GM19240 (cell line): Measurements from ENCODE around the gene SCCPDH.
"Not testable (repeated sequence)": the region's sequence is repeated elsewhere in the genome, so short reads cannot be mapped to it uniquely, and the experiment has no call there.

ENCODE experiments used
- DNase-seq: peaks from one replicate; pipeline ENCODE4 v3.0.0; 2011; ENCODE audit warnings: low spot score; ENCODE audit not compliant: insufficient read length

Gene SCCPDH

GRCh38 chr1:246703581-246703980, 20.6 kb upstream of the SCCPDH start:
- DNase-seq = no peak

DNA sequence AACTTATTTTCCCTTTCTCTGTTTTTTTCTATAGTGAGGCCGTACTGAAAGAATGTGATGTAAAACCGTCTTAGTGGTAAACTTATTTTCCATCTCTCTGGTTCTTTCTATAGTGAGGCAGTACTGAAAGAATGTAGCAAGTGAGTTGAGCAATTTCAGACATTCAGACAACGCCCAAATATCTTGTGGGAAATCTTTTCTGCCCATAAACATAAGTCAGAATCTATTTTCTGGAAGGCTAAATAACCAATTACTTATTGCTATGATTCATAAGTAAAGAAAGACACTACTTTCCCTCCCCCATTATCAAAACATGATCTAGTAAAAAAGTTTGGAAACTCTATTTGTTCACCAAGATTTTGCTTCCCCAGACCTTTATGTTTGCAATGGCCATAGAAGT, 18.8 kb upstream of the SCCPDH start:
- no peak for DNase-seq

GRCh38 chr1:246708166-246708565, 16.0 kb upstream of the SCCPDH start:
- no peak for DNase-seq

DNA sequence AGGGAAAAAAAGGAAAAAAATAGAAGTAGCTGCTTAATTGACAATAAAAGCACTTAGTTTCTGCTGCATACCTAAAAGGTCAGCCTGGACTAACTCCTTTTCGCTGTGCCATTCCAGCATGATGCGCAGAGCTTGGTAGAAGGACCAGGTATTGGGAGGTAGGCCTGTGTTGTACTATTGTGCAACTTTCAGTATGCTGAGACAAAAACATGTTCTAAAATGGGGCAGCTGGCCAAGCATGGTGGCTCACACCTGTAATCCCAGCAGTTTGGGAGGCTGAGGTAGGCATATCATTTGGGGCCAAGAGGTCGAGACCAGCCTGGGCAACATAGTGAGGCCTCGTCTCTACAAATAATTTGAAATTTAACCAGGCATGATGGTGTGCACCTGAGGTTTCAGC, 15.0 kb upstream of the SCCPDH start:
- DNase-seq = no peak

GRCh38 chr1:246709835-246710234, 14.4 kb upstream of the SCCPDH start:
- no peak for DNase-seq

- no peak for DNase-seq
Observed at GRCh38 chr1:246711548-246712003, 12.6 kb upstream of the SCCPDH start.

GRCh38 chr1:246712428-246712827, 11.8 kb upstream of the SCCPDH start:
- not testable (repeated sequence) for DNase-seq

DNA sequence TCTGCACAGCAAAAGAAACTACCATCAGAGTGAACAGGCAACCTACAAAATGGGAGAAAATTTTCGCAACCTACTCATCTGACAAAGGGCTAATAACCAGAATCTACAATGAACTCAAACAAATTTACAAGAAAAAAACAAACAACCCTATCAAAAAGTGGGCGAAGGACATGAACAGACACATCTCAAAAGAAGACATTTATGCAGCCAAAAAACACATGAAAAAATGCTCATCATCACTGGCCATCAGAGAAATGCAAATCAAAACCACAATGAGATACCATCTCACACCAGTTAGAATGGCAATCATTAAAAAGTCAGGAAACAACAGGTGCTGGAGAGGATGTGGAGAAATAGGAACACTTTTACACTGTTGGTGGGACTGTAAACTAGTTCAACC, 4.8 kb upstream of the SCCPDH start:
- not testable (repeated sequence) for DNase-seq

DNA sequence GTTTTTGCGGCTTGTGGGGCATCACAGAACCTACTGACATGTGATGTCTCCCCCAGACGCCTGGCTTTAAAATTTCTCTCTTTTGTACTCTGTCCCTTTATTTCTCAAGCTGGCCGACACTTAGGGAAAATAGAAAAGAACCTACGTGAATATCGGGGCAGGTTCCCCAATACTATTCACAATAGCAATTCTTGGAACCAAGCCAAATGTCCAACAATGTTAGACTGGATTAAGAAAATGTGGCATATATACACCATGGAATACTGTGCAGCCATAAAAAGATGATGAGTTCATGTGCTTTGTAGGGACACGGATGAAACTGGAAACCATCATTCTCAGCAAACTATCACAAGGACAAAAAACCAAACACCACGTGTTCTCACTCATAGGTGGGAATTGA, 3.4 kb upstream of the SCCPDH start:
- DNase-seq = not testable (repeated sequence)

GRCh38 chr1:246722720-246723119, 1.5 kb upstream of the SCCPDH start:
- no peak for DNase-seq

DNA sequence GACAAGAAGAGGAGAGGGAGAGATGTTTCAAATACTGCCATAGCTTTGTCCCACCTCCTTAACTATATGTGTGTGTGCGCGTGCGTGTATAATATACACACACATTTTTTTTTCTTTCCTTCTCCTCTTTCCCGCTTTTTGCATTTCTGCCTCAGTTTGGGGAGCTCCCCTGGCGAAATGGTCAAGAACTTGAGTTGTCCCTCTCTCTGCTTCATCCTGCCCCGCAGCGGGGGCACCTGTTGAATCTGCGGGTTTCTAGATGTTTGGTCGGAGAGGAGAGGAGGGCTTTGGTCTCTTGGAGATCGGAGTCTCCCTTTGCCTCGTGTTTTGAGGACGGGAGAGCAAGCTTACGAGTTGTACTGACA, 504 bp downstream of the SCCPDH start:
- peak; percentile 11 for DNase-seq

- DNase-seq = no peak
Observed at GRCh38 chr1:246725191-246725590, 982 bp downstream of the SCCPDH start.

GRCh38 chr1:246726255-246726679, 2.1 kb downstream of the SCCPDH start:
- DNase-seq = no peak

DNA sequence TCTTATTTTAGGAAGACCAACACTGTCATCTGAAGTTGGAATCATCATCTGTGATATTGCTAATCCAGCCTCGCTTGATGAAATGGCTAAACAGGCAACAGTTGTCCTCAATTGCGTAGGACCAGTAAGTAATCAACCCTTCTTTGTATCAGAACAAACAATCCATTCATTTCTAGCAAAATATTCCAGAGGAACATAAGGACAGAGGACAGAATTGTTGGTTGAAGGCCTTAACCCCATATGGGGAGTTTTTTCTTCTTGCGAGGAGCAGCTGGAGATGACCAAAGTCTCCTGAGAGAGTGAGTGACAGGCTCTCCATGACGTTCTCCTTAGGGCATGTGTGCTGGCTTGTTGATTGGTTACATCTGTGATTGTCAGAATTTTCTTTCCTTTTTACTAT, 2.7 kb downstream of the SCCPDH start:
- no peak for DNase-seq

GRCh38 chr1:246727594-246727993, 3.4 kb downstream of the SCCPDH start:
- DNase-seq = no peak

DNA sequence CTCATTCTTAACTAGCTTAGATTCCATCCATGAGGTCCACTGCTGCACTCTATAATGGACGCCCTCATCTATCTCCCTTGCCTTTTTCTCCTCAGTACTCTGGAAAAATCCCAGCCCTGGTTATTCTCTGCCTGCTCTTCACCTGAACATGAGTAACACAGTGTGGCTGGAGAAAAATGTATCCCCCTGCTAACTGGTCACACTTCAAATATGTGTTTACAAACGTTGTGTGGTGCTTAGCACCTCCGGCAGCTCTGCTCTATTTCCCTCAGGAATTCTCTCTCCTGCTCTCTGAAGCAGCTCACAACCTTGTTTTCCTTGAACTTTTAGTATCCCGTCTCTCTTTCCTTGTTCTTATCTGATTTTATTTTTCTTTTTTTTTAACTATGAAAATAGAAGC, 4.1 kb downstream of the SCCPDH start:
- DNase-seq = no peak

- DNase-seq = not testable (repeated sequence)
Observed at GRCh38 chr1:246729040-246729439, 4.8 kb downstream of the SCCPDH start.

DNA sequence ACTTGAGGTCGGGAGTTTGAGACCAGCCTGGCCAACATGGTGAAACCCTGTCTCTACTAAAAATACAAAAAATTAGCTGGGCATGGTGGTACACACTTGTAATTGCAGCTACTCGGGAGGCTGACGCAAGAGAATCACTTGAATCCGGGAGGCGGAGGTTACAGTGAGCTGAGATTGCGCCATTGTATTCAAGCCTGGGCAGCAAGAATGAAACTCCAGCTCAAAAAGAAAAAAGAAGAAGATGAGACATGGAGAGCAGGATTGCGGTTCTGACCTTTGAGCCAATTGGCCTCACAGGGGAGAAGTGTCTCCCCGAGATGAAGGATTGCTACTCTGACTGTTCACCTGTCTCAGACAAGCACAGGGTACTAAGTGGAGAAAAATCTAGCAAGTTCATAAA, 6.6 kb downstream of the SCCPDH start:
- no peak for DNase-seq

GRCh38 chr1:246731873-246732272, 7.7 kb downstream of the SCCPDH start:
- DNase-seq = not testable (repeated sequence)

DNA sequence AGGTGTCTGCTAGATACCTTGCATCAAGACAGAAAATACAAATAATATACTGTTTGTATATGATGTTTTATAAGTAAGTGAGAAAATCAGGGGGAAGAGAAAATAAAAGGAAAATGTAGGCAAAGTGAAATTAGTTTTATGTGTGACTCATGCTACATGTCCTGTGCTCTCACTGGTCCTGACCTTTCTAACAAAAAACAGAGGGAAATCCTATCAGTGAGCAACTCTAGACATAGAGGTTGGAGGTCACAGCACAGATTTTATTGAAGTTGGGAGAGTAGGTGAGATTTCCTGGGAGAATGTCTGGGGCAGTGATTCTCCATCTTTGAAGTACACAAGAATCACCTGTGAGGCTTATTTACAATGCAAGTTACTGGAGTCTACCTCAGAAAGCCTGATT, 9.5 kb downstream of the SCCPDH start:
- no peak for DNase-seq

GRCh38 chr1:246734866-246735265, 10.7 kb downstream of the SCCPDH start:
- no peak for DNase-seq

- DNase-seq = no peak
Observed at GRCh38 chr1:246735735-246736134, 11.5 kb downstream of the SCCPDH start.

DNA sequence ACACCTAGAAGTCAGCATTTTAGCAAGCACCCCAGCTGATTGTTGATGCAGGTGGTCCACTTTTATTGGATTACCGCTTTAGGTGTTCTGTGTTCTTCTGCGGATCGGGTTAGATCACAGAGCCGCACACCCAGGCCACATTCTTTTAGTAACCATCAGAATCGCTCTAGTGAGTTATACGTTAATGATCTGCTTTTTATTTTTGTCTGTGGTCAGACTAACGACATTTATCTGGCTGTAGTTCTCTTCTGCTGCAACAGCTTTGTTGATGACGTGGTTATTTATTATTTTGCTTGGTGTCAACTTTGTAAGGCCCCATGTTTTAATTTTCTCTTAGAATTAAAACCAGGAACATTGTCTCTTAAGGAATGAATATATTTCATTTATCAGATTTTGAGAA, 18.2 kb downstream of the SCCPDH start:
- no peak for DNase-seq

- DNase-seq = not testable (repeated sequence)
Observed at GRCh38 chr1:246746155-246746554, 21.9 kb downstream of the SCCPDH start.
